ENCODE results near the gene MPPE1.

DNA sequence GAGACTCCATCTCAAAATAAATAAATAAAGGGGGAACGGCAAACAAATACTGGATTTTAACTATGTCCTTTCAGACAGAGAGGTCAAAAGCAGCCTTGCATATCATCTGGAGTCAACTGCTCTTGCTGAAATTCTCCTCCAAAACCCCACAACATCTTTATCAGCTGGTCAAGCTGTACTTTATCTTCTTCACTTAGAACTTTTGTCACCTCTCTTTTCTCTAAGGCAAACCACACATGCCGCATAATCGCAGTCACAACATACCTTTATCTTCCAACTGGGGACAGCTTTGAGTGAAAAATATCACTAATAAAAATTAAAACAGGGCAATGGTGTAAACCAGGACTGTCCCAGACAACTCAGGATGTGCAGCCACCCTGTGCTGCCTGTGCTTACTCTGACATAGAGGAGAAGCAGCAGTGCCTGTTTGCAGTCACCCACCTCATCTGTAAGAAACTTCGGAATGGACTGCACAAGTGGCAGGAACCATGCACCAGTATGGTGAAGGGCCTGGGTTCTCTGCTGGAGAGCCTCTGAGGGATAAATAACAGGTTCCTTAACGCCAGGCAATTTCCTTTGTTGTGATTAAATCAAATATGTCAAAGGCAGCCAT, 6.2 kb downstream of the MPPE1 start:
- TF ChIP-seq EP300 (IDR thresholded peaks at IDR 0.05) = no peak
- TF ChIP-seq, protein P1, sequence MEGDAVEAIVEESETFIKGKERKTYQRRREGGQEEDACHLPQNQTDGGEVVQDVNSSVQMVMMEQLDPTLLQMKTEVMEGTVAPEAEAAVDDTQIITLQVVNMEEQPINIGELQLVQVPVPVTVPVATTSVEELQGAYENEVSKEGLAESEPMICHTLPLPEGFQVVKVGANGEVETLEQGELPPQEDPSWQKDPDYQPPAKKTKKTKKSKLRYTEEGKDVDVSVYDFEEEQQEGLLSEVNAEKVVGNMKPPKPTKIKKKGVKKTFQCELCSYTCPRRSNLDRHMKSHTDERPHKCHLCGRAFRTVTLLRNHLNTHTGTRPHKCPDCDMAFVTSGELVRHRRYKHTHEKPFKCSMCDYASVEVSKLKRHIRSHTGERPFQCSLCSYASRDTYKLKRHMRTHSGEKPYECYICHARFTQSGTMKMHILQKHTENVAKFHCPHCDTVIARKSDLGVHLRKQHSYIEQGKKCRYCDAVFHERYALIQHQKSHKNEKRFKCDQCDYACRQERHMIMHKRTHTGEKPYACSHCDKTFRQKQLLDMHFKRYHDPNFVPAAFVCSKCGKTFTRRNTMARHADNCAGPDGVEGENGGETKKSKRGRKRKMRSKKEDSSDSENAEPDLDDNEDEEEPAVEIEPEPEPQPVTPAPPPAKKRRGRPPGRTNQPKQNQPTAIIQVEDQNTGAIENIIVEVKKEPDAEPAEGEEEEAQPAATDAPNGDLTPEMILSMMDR (IDR thresholded peaks at IDR 0.05) = no peak
- no peak for TF ChIP-seq POLR2A (IDR thresholded peaks at IDR 0.05)
- no peak for TF ChIP-seq POLR2AphosphoS5 (IDR thresholded peaks at IDR 0.05)

All from upper lobe of left lung (tissue), 4 donors.